A549 (cell line): ENCODE measurements around the gene SLIT1. TPM values are rescaled to one million over a fixed set of nuclear protein-coding genes. Genes with fewer than 3 reads are reported as not detected.

ENCODE experiments used
- ATAC-seq, 2 experiments: fragments of 200-7000 bp in 1 of 2; fragments of >200 bp in 1 of 2; cut with Nextera tagmentation in 1 of 2; cut with Tn5 transposase in 1 of 2; 3 replicates each; pipeline versions ENCODE4 v1.8.0 to v1.9.1; 2018 to 2020; ENCODE audit warnings: mild to moderate bottlenecking in 1 of 2, moderate library complexity in 1 of 2
- CTCF ChIA-PET: fragments of 300-600 bp; sonication (Branson Sonifier 250); formaldehyde crosslinking; extraction: SDS; loops from one replicate; lab custom pipeline; 2021; ENCODE audit warnings: antibody characterized with exemption, inconsistent platforms; lab: Yijun Ruan, JAX
- POLR2A ChIA-PET: fragments of 350-600 bp; formaldehyde crosslinking; extraction: SDS; loops from one replicate; lab custom pipeline; 2021; ENCODE audit warnings: antibody characterized with exemption, inconsistent platforms; lab: Yijun Ruan, JAX
- DNase-seq, 2 experiments: peaks; one replicate each; pipeline versions ENCODE4 v3.0.0 to v3.0.0-alpha.2; 2011 to 2016; ENCODE audit warnings: low read depth in 1 of 2, low spot score in 1 of 2
- FAIRE-seq: peaks from 2 replicates; lab custom pipeline; 2011; peaks lifted over from hg19 to GRCh38; lab: Jason Lieb, UNC
- H3K27ac ChIP-seq, 2 experiments: fragments of >200 bp; sonication (Bioruptor Twin); formaldehyde crosslinking; 3 replicates each; pipeline ENCODE4 v1.5.1; 2016 to 2017
- H3K4me1 ChIP-seq: fragments of >200 bp; sonication (Bioruptor Twin); formaldehyde crosslinking; 3 replicates; pipeline ENCODE4 v1.6.1; 2016
- H3K4me2 ChIP-seq: fragments of >200 bp; sonication (Bioruptor Twin); formaldehyde crosslinking; 3 replicates; pipeline ENCODE4 v1.6.1; 2016
- H3K4me3 ChIP-seq: fragments of >200 bp; sonication (Bioruptor Twin); formaldehyde crosslinking; 3 replicates; pipeline ENCODE4 v1.5.1; 2016
- H3K9me3 ChIP-seq: fragments of >200 bp; sonication (Bioruptor Twin); formaldehyde crosslinking; 3 replicates; pipeline ENCODE4 v1.6.1; 2016
- ATOH8 ChIP-seq: fragments of 250-450 bp; sonication (Bioruptor Pico); IDR thresholded peaks from 2 replicates; pipeline ENCODE4 v1.5.0; 2020; ENCODE audit warnings: low read depth, mild to moderate bottlenecking, moderate library complexity
- CBX8 ChIP-seq: fragments of 200-600 bp; sonication (generic); IDR thresholded peaks from 2 replicates; pipeline ENCODE4 v1.6.1; 2016
- CHD2 ChIP-seq: fragments of 150-350 bp; IDR thresholded peaks from 2 replicates; pipeline ENCODE4 v1.6.1; 2014; ENCODE audit warnings: low read length; ENCODE audit not compliant: partially characterized antibody
- EHF ChIP-seq: fragments of 250-450 bp; sonication (Bioruptor Pico); IDR thresholded peaks from 2 replicates; pipeline ENCODE4 v1.5.0; 2020; ENCODE audit warnings: mild to moderate bottlenecking
- EHMT2 ChIP-seq: fragments of 200-600 bp; sonication (generic); IDR thresholded peaks from 2 replicates; pipeline ENCODE4 v1.6.1; 2016; ENCODE audit warnings: antibody characterized with exemption, low read depth, mild to moderate bottlenecking, moderate library complexity
- ESRRA ChIP-seq: fragments of 150-350 bp; IDR thresholded peaks from 2 replicates; pipeline ENCODE4 v1.6.1; 2014; ENCODE audit warnings: mild to moderate bottlenecking, low read length, borderline replicate concordance
- FOSB ChIP-seq: fragments of 250-450 bp; sonication (Bioruptor Pico); IDR thresholded peaks from 2 replicates; pipeline ENCODE4 v1.5.0; 2020; ENCODE audit warnings: mild to moderate bottlenecking, moderate library complexity
- GATA3 ChIP-seq: IDR thresholded peaks from 2 replicates; pipeline ENCODE4 v1.6.1; 2012; ENCODE audit warnings: borderline replicate concordance
- HOXA7 ChIP-seq: fragments of 250-450 bp; sonication (Bioruptor Pico); IDR thresholded peaks from 2 replicates; pipeline ENCODE4 v1.5.0; 2020; ENCODE audit warnings: mild to moderate bottlenecking, moderate library complexity
- HOXB13 ChIP-seq: fragments of 250-450 bp; sonication (Bioruptor Pico); IDR thresholded peaks from 2 replicates; pipeline ENCODE4 v1.5.0; 2020; ENCODE audit warnings: low read depth, mild to moderate bottlenecking, moderate library complexity
- HOXB5 ChIP-seq: fragments of 250-450 bp; sonication (Bioruptor Pico); IDR thresholded peaks from 2 replicates; pipeline ENCODE4 v1.5.0; 2020; ENCODE audit warnings: mild to moderate bottlenecking, moderate library complexity
- MAFK ChIP-seq: fragments of 450-650 bp; IDR thresholded peaks from 2 replicates; pipeline ENCODE4 v1.6.1; 2014; ENCODE audit not compliant: partially characterized antibody
- MAZ ChIP-seq: fragments of 150-350 bp; IDR thresholded peaks from 2 replicates; pipeline ENCODE4 v1.6.1; 2014; ENCODE audit warnings: antibody characterized with exemption, low read depth, low read length, borderline replicate concordance
- NPAS2 ChIP-seq: fragments of 250-450 bp; sonication (Bioruptor Pico); IDR thresholded peaks from 2 replicates; pipeline ENCODE4 v1.8.0; 2022; ENCODE audit warnings: mild to moderate bottlenecking, moderate library complexity, borderline replicate concordance
- POLR2A ChIP-seq: IDR thresholded peaks from 2 replicates; pipeline ENCODE4 v1.6.1; 2012; ENCODE audit warnings: mild to moderate bottlenecking, low read length
- RAD21 ChIP-seq, 2 experiments: fragments of >200 bp in 1 of 2; sonication (Bioruptor Twin) in 1 of 2; formaldehyde crosslinking in 1 of 2; IDR thresholded peaks in 1 of 2; conservative IDR thresholded peaks in 1 of 2; 2 replicates in 1 of 2; 3 replicates in 1 of 2; pipeline ENCODE4 v1.6.1; 2012 to 2018; ENCODE audit warnings: inconsistent platforms in 1 of 2
- RCOR1 ChIP-seq: fragments of 150-350 bp; IDR thresholded peaks from 2 replicates; pipeline ENCODE4 v1.6.1; 2014; ENCODE audit warnings: antibody characterized with exemption, low read length, low read depth
- RFX5 ChIP-seq: fragments of 450-650 bp; IDR thresholded peaks from 2 replicates; pipeline ENCODE4 v1.7.1; 2014; ENCODE audit warnings: antibody characterized with exemption, mild to moderate bottlenecking, moderate library complexity
- RNF2 ChIP-seq: fragments of 200-600 bp; sonication (generic); IDR thresholded peaks from 2 replicates; pipeline ENCODE4 v1.6.1; 2016; ENCODE audit warnings: low read depth, mild to moderate bottlenecking, antibody characterized with exemption, moderate library complexity, borderline replicate concordance
- SREBF2 ChIP-seq: fragments of 450-650 bp; IDR thresholded peaks from 2 replicates; pipeline ENCODE4 v1.6.1; 2014; ENCODE audit warnings: mild to moderate bottlenecking, moderate library complexity
- TP53 ChIP-seq: fragments of 250-450 bp; sonication (Bioruptor Pico); IDR thresholded peaks from 2 replicates; pipeline ENCODE4 v1.5.0; 2021; ENCODE audit warnings: mild to moderate bottlenecking, moderate library complexity
- USF2 ChIP-seq: fragments of 450-650 bp; IDR thresholded peaks from 2 replicates; pipeline ENCODE4 v1.6.1; 2014; ENCODE audit warnings: antibody characterized with exemption
- ZC3H11A ChIP-seq: fragments of 450-650 bp; IDR thresholded peaks from 2 replicates; pipeline ENCODE4 v1.6.1; 2014; ENCODE audit warnings: antibody characterized with exemption, mild to moderate bottlenecking
- WGBS: methylation state at CpG from one replicate; pipeline ENCODE4 v1.1.6; 2017; ENCODE audit errors: missing lambda C conversion rate; 5-methylcytosine and 5-hydroxymethylcytosine counted together
- polyA plus RNA-seq, 4 experiments: library from polyadenylated mRNA; depleted of rRNA in 3 of 4; stranded (reverse); fragments of >200 nt; fragmentation: RNase III in 1 of 4; extraction: RNeasy Plus Mini Kit Qiagen cat#74134 plus additional on column Dnase treatment in 1 of 4; gene quantifications; 2 replicates in 3 of 4; 3 replicates in 1 of 4; pipeline ENCODE4 v1.2.3, GENCODE V29; 2011 to 2017
- TF ChIP-seq, protein P1 (sequence below): fragments of 250-450 bp; sonication (Bioruptor Pico); IDR thresholded peaks from 2 replicates; pipeline ENCODE4 v1.5.0; 2021; ENCODE audit warnings: mild to moderate bottlenecking, moderate library complexity, borderline replicate concordance
- TF ChIP-seq, protein P2 (sequence below): fragments of >200 bp; sonication (Bioruptor Twin); formaldehyde crosslinking; IDR thresholded peaks from 3 replicates; pipeline ENCODE4 v1.5.1; 2016

The SLIT1 gene
- polyA plus RNA-seq, 2 of the 4 experiments (the other 2 are of a cell fraction) = 0.05 to 0.09 TPM

DNA sequence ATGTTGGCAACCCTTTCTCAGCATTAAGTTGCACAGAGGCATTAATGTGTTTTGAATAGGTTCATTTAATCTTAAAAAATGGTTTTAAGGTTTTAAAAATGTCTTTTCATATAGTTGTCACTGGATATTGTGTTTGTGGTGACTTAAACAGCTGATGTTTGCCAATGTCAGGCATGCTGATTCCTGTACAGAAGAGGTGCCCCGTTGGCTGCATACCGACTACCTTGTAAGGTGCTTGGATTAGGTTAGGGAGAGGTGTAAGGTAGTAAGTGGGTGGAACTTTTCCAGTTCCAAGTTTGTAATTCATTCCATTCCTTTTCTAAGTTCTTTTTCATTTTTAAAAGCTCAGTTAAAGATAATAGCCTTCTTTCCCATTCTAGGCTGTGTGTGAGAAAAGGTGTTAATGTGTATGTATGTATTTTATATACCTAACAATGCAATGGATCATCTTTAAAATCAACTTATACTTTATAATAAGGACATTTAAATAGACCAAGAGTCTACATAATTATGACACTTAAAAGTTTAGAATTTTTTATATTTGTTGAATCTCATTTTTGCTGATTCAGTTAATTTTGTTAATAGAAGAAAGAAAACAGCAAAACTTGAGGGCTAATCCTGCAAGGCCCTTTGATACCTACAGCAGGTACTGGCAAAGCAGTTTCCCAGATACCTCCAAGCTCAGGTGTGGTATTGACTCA is 198.5 kb downstream of the SLIT1 start:
- Histone ChIP-seq H3K4me3 (no peak overlapping the region), H3K4me2 (no peak overlapping the region), H3K27ac (no peak overlapping the region), H3K9me3 (no peaks in the 10 kb centered on the region), H3K4me1 (peaks cover 13% of the 10 kb centered on the region)
- no peak for ATAC-seq
- 96% methylated on average over 2 of the region's 2 CpGs for WGBS
- DNase-seq = no peak
- TF ChIP-seq MAFK (peak; percentile 92), POLR2A (no peak)
- FAIRE-seq = no peak
- CTCF ChIA-PET = interaction anchor here (1.0 to 1.9 kb wide), 5 partner anchors 12 to 612 kb away, joined by 3 to 9 read pairs (median 3); no protein-coding TSS in a partner anchor
- POLR2A ChIA-PET = no interaction called here

GRCh38 chr10:96986200-96986856 is 199.4 kb downstream of the SLIT1 start:
- DNase-seq (no peak), FAIRE-seq (no peak), ATAC-seq (no peak)
- H3K4me1 ChIP-seq = peaks cover 8% of the 10 kb centered on the region
- TF ChIP-seq GATA3 (no peak), RCOR1 (no peak), FOSB (CRISPR knock-in tag) (no peak), ZC3H11A (no peak), NPAS2 (CRISPR knock-in tag) (no peak), SREBF2 (no peak), USF2 (no peak), CBX8 (no peak), MAZ (no peak), HOXB13 (no peak), HOXB5 (CRISPR knock-in tag) (no peak), RNF2 (no peak), CHD2 (no peak), RAD21 (conservative IDR thresholded peaks at IDR 0.05 in 1 of 2, IDR thresholded peaks at IDR 0.05 in 1 of 2) (no peak)
- TF ChIP-seq, protein P1, sequence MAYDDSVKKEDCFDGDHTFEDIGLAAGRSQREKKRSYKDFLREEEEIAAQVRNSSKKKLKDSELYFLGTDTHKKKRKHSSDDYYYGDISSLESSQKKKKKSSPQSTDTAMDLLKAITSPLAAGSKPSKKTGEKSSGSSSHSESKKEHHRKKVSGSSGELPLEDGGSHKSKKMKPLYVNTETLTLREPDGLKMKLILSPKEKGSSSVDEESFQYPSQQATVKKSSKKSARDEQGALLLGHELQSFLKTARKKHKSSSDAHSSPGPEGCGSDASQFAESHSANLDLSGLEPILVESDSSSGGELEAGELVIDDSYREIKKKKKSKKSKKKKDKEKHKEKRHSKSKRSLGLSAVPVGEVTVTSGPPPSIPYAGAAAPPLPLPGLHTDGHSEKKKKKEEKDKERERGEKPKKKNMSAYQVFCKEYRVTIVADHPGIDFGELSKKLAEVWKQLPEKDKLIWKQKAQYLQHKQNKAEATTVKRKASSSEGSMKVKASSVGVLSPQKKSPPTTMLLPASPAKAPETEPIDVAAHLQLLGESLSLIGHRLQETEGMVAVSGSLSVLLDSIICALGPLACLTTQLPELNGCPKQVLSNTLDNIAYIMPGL = no peak
- no peak overlapping the region for H3K4me2 ChIP-seq
- H3K4me3 ChIP-seq = no peak overlapping the region
- 83% methylated on average over 6 of the region's 6 CpGs for WGBS
- no peaks in the 10 kb centered on the region for H3K9me3 ChIP-seq
- ChIA-PET CTCF (interaction anchor here (0.7 to 1.9 kb wide), 6 partner anchors 11 to 611 kb away, joined by 3 to 9 read pairs (median 3); no protein-coding TSS in a partner anchor), POLR2A (no interaction called here)
- H3K27ac ChIP-seq = no peak overlapping the region

GRCh38 chr10:96984541-96985131 is 201.1 kb downstream of the SLIT1 start:
- ATAC-seq = no peak
- Histone ChIP-seq H3K4me1 (no peaks in the 10 kb centered on the region), H3K9me3 (no peaks in the 10 kb centered on the region), H3K4me3 (no peak overlapping the region), H3K4me2 (no peak overlapping the region), H3K27ac (no peak overlapping the region)
- CTCF ChIA-PET = interaction anchor here (1.6 to 2.0 kb wide), 3 partner anchors 40 to 73 kb away, joined by 5 to 6 read pairs (median 6); no protein-coding TSS in a partner anchor
- POLR2A ChIA-PET = no interaction called here
- no peak for FAIRE-seq
- TF ChIP-seq ATOH8 (CRISPR knock-in tag) = no peak
- TF ChIP-seq EHMT2 = no peak
- TF ChIP-seq, protein P2, sequence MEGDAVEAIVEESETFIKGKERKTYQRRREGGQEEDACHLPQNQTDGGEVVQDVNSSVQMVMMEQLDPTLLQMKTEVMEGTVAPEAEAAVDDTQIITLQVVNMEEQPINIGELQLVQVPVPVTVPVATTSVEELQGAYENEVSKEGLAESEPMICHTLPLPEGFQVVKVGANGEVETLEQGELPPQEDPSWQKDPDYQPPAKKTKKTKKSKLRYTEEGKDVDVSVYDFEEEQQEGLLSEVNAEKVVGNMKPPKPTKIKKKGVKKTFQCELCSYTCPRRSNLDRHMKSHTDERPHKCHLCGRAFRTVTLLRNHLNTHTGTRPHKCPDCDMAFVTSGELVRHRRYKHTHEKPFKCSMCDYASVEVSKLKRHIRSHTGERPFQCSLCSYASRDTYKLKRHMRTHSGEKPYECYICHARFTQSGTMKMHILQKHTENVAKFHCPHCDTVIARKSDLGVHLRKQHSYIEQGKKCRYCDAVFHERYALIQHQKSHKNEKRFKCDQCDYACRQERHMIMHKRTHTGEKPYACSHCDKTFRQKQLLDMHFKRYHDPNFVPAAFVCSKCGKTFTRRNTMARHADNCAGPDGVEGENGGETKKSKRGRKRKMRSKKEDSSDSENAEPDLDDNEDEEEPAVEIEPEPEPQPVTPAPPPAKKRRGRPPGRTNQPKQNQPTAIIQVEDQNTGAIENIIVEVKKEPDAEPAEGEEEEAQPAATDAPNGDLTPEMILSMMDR = no peak
- no peak for TF ChIP-seq USF2
- TF ChIP-seq TP53 = no peak
- TF ChIP-seq RFX5 = no peak
- no peak for TF ChIP-seq ESRRA
- no peak for TF ChIP-seq HOXB13
- no peak for TF ChIP-seq EHF (CRISPR knock-in tag)
- TF ChIP-seq HOXA7 (CRISPR knock-in tag) = no peak
- WGBS = 90% methylated on average over 14 of the region's 14 CpGs
- DNase-seq = no peak
